GM12878 (cell line): ENCODE results near the gene ATP5F1D. TPM values are rescaled to one million over a fixed set of nuclear protein-coding genes. Genes with fewer than 3 reads are reported as not detected.
A peak's percentile ranks its signal among the peaks of the same experiment; 100 is the strongest.

Source experiments
- ASH2L ChIP-seq: fragments of 300-600, 200-600 bp; sonication (generic); IDR thresholded peaks from 2 replicates; pipeline ENCODE4 v1.6.1; 2017; ENCODE audit warnings: low read depth, mild to moderate bottlenecking, borderline replicate concordance
- BACH1 ChIP-seq: fragments of 450-650 bp; IDR thresholded peaks from 2 replicates; pipeline ENCODE4 v1.6.1; 2017; ENCODE audit warnings: mild to moderate bottlenecking, borderline replicate concordance
- CHD2 ChIP-seq: IDR thresholded peaks from 2 replicates; pipeline ENCODE4 v1.6.1; 2011; ENCODE audit warnings: low read depth, low read length, improper control_type of control experiment, borderline replicate concordance
- CTCF ChIP-seq, 3 experiments: IDR thresholded peaks in 2 of 3; conservative IDR thresholded peaks in 1 of 3; 2 replicates each; pipeline ENCODE4 v1.5.1; 2011; ENCODE audit warnings: low read depth in 3 of 3, low read length in 3 of 3, mild to moderate bottlenecking in 3 of 3, control low read depth in 2 of 3, moderate library complexity in 2 of 3, inconsistent platforms in 1 of 3, mixed read lengths in 1 of 3; ENCODE audit not compliant: control insufficient read depth in 2 of 3, insufficient read depth in 1 of 3; ENCODE audit errors: extremely low read depth in 1 of 3
- ELK1 ChIP-seq: IDR thresholded peaks from 2 replicates; pipeline ENCODE4 v1.6.1; 2012; ENCODE audit warnings: low read depth, low read length, improper control_type of control experiment
- HDGF ChIP-seq: fragments of 450-650 bp; IDR thresholded peaks from 2 replicates; pipeline ENCODE4 v1.6.1; 2016; ENCODE audit warnings: antibody characterized with exemption
- IRF4 ChIP-seq: IDR thresholded peaks from 2 replicates; pipeline ENCODE4 v1.6.1; 2011; ENCODE audit warnings: low read depth, low read length
- MLLT1 ChIP-seq: fragments of 450-650 bp; IDR thresholded peaks from 2 replicates; pipeline ENCODE4 v1.6.1; 2016; ENCODE audit warnings: mild to moderate bottlenecking
- NFXL1 ChIP-seq: fragments of 450-650 bp; IDR thresholded peaks from 2 replicates; pipeline ENCODE4 v1.6.1; 2017; ENCODE audit warnings: antibody characterized with exemption, mild to moderate bottlenecking, borderline replicate concordance
- NKRF ChIP-seq: fragments of 450-650 bp; conservative IDR thresholded peaks from 2 replicates; pipeline ENCODE4 v1.6.1; 2017; ENCODE audit warnings: mild to moderate bottlenecking, moderate library complexity
- NR2F1 ChIP-seq: fragments of 450-650 bp; conservative IDR thresholded peaks from 2 replicates; pipeline ENCODE4 v1.6.1; 2017; ENCODE audit warnings: mild to moderate bottlenecking
- NRF1 ChIP-seq: conservative IDR thresholded peaks from 2 replicates; pipeline ENCODE4 v1.6.1; 2011; ENCODE audit warnings: mild to moderate bottlenecking, low read depth, low read length, improper control_type of control experiment
- POLR2AphosphoS5 ChIP-seq: IDR thresholded peaks from 2 replicates; pipeline ENCODE4 v1.6.1; 2011; ENCODE audit warnings: mild to moderate bottlenecking, low read length, inconsistent platforms
- RAD21 ChIP-seq: IDR thresholded peaks from 2 replicates; pipeline ENCODE4 v1.6.1; 2011; ENCODE audit warnings: mild to moderate bottlenecking, low read depth, low read length, moderate library complexity; ENCODE audit not compliant: insufficient read depth
- RAD51 ChIP-seq: fragments of 450-650 bp; IDR thresholded peaks from 2 replicates; pipeline ENCODE4 v1.6.1; 2016; ENCODE audit warnings: moderate library complexity, mild to moderate bottlenecking, inconsistent platforms
- RB1 ChIP-seq: fragments of 450-650 bp; formaldehyde crosslinking; IDR thresholded peaks from 2 replicates; pipeline ENCODE4 v1.6.1; 2017; ENCODE audit warnings: mild to moderate bottlenecking, borderline replicate concordance
- RELA ChIP-seq: fragments of 450-650 bp; IDR thresholded peaks from 2 replicates; pipeline ENCODE4 v1.8.0; 2014; ENCODE audit warnings: borderline replicate concordance; ENCODE audit not compliant: partially characterized antibody
- SPI1 ChIP-seq: IDR thresholded peaks from 2 replicates; pipeline ENCODE4 v1.6.1; 2011; ENCODE audit warnings: low read depth, mild to moderate bottlenecking, low read length, moderate library complexity, borderline replicate concordance; ENCODE audit not compliant: insufficient read depth
- SRF ChIP-seq, 2 experiments: IDR thresholded peaks; 2 replicates each; pipeline ENCODE4 v1.6.1; 2011; ENCODE audit warnings: low read depth in 2 of 2, low read length in 2 of 2, mild to moderate bottlenecking in 1 of 2, moderate library complexity in 1 of 2
- TCF12 ChIP-seq: IDR thresholded peaks from 2 replicates; pipeline ENCODE4 v1.6.1; 2011; ENCODE audit warnings: low read depth, mild to moderate bottlenecking, low read length
- TCF7 ChIP-seq: IDR thresholded peaks from 2 replicates; pipeline ENCODE4 v1.6.1; 2014; ENCODE audit warnings: antibody characterized with exemption, borderline replicate concordance
- USF1 ChIP-seq: IDR thresholded peaks from 2 replicates; pipeline ENCODE4 v1.6.1; 2011; ENCODE audit warnings: borderline replicate concordance, low read depth, mild to moderate bottlenecking, moderate library complexity, mixed read lengths, low read length; ENCODE audit not compliant: insufficient read depth; ENCODE audit errors: extremely low read length
- ZNF622 ChIP-seq: fragments of 450-650 bp; IDR thresholded peaks from 2 replicates; pipeline ENCODE4 v1.6.1; 2017; ENCODE audit warnings: mild to moderate bottlenecking, inconsistent platforms
- polyA plus RNA-seq, 11 experiments: library from polyadenylated mRNA; depleted of rRNA in 4 of 11; unstranded in 6 of 11; stranded (reverse) in 5 of 11; fragments of >200 nt; fragmentation: Nextera tagmentation in 4 of 11; fragmentation: Illumina TruSeq in 1 of 11; extraction: Ambion mirVana in 4 of 11; extraction: Trizol in 1 of 11; gene quantifications; 1 replicate in 1 of 11; 2 replicates in 10 of 11; pipeline versions ENCODE4 v1.2.1 to v1.2.3, GENCODE V29; 2011 to 2016; ENCODE audit warnings: inconsistent platforms in 2 of 11, missing spikeins in 2 of 11, low read depth in 1 of 11
- total RNA-seq, 4 experiments: library from RNA; depleted of rRNA in 3 of 4; stranded (reverse); fragments of >200 nt in 3 of 4; fragmentation: Illumina TruSeq in 1 of 4; extraction: Trizol in 1 of 4; gene quantifications; 2 replicates each; pipeline versions ENCODE4 v1.2.1 to v1.2.3, GENCODE V29; 2013 to 2021

ATP5F1D gene
- total and polyA plus RNA-seq, 10 of the 15 experiments (the other 5 are each of a cell fraction or from before 2014, with no cell fraction given) = 7.2 to 357 (median 49.5) TPM

GRCh38 chr19:1259206-1259875, 17.8 kb downstream of the ATP5F1D start (continued):
- TF ChIP-seq NFXL1 = no peak
- TF ChIP-seq BACH1 = peak; percentile 96
- no peak for TF ChIP-seq RAD51
- TF ChIP-seq NR2F1 = peak; percentile 97
- no peak for TF ChIP-seq SRF (IDR thresholded peaks at IDR 0.05; ENCODE audit: low read depth in 2 of 2, low read length in 2 of 2)
- TF ChIP-seq NKRF = peak; percentile 70
- TF ChIP-seq SPI1 = peak; percentile 43; the same call in 1 of the 2 replicates
- TF ChIP-seq USF1 = no peak
- 0 out of 2 replicates have a peak, but pooled peaks have one; percentile 23 for TF ChIP-seq RB1
- TF ChIP-seq POLR2AphosphoS5 = peak; percentile 95
- no peak for TF ChIP-seq ASH2L
- no peak for TF ChIP-seq RAD21
- TF ChIP-seq TCF12 = peak; percentile 90
- TF ChIP-seq RELA = peak; percentile 60
- TF ChIP-seq CTCF (IDR thresholded peaks at IDR 0.05 in 2 of 3, conservative IDR thresholded peaks at IDR 0.05 in 1 of 3; ENCODE audit: control insufficient read depth in 2 of 3, extremely low read depth in 1 of 3, insufficient read depth in 1 of 3, low read depth in 3 of 3, low read length in 3 of 3) = no peak
- TF ChIP-seq CHD2 = peak; percentile 55
- peak; percentile 75 for TF ChIP-seq MLLT1
- TF ChIP-seq ELK1 = peak; percentile 40; the same call in 1 of the 2 replicates
- no peak for TF ChIP-seq ZNF622
- peak; percentile 97 for TF ChIP-seq HDGF
- no peak for TF ChIP-seq IRF4
- no peak for TF ChIP-seq NRF1
- TF ChIP-seq TCF7 = no peak
